Type B pancreatic cell (in vitro differentiated cells): ENCODE measurements around the gene THOC2. TPM values are rescaled to one million over a fixed set of nuclear protein-coding genes. Genes with fewer than 3 reads are reported as not detected.

ENCODE experiments used
- DNase-seq: peaks from one replicate; pipeline ENCODE4 v3.0.0; 2021; ENCODE audit warnings: mixed read lengths; ENCODE audit not compliant: unreplicated experiment; ENCODE audit errors: extremely low spot score
- H3K27ac Mint-ChIP-seq: 2 replicates; pipeline ENCODE4 v1.8.0; 2021; ENCODE audit warnings: mild to moderate bottlenecking, mixed read lengths
- H3K27me3 Mint-ChIP-seq: 2 replicates; pipeline ENCODE4 v1.8.0; 2021; ENCODE audit warnings: mixed read lengths
- H3K36me3 Mint-ChIP-seq: 2 replicates; pipeline ENCODE4 v1.8.0; 2021; ENCODE audit warnings: mixed read lengths
- H3K4me1 Mint-ChIP-seq: one replicate; pipeline ENCODE4 v1.8.0; 2021; ENCODE audit warnings: mixed read lengths; ENCODE audit not compliant: unreplicated experiment
- H3K4me3 Mint-ChIP-seq: 2 replicates; pipeline ENCODE4 v1.8.0; 2021; ENCODE audit warnings: mild to moderate bottlenecking, mixed read lengths
- H3K9me3 Mint-ChIP-seq: 2 replicates; pipeline ENCODE4 v1.8.0; 2021; ENCODE audit warnings: mixed read lengths
- CTCF ChIP-seq: fragments of 200-600 bp; sonication (generic); conservative IDR thresholded peaks from 2 replicates; pipeline ENCODE4 v1.5.0; 2021; ENCODE audit warnings: antibody characterized with exemption, mild to moderate bottlenecking
- total RNA-seq: library from RNA; stranded (reverse); gene quantifications from 2 replicates; pipeline ENCODE4 v1.2.1, GENCODE V29; 2021; ENCODE audit warnings: low replicate concordance

THOC2 gene
- total RNA-seq, 1 donor from 2014 or later = 96.2 TPM

GRCh38 chrX:123563167-123563566 lies 169.7 kb downstream of the THOC2 start:
- H3K27me3 Mint-ChIP-seq = no peaks in the 10 kb centered on the region
- H3K36me3 Mint-ChIP-seq = no peaks in the 10 kb centered on the region
- no peak overlapping the region for H3K27ac Mint-ChIP-seq
- H3K4me1 Mint-ChIP-seq = no peaks in the 10 kb centered on the region
- no peak for TF ChIP-seq CTCF
- DNase-seq = no peak
- no peak overlapping the region for H3K4me3 Mint-ChIP-seq
- no peaks in the 10 kb centered on the region for H3K9me3 Mint-ChIP-seq

- Mint-ChIP-seq H3K9me3 (no peaks in the 10 kb centered on the region), H3K27me3 (no peaks in the 10 kb centered on the region)
Measured at GRCh38 chrX:123562342-123563146, 170.3 kb downstream of the THOC2 start.

GRCh38 chrX:123561439-123562215 lies 171.2 kb downstream of the THOC2 start:
- H3K4me3 Mint-ChIP-seq = no peak overlapping the region
- DNase-seq = no peak
- H3K27ac Mint-ChIP-seq = no peak overlapping the region
- H3K9me3 Mint-ChIP-seq = no peaks in the 10 kb centered on the region
- no peaks in the 10 kb centered on the region for H3K36me3 Mint-ChIP-seq
- H3K4me1 Mint-ChIP-seq = no peaks in the 10 kb centered on the region
- no peaks in the 10 kb centered on the region for H3K27me3 Mint-ChIP-seq
- no peak for TF ChIP-seq CTCF

More at GRCh38 chrX:123562342-123563146, 170.3 kb downstream of the THOC2 start:
- H3K4me1 Mint-ChIP-seq = no peaks in the 10 kb centered on the region
- no peak overlapping the region for H3K27ac Mint-ChIP-seq
- no peak overlapping the region for H3K4me3 Mint-ChIP-seq
- DNase-seq = no peak
- H3K36me3 Mint-ChIP-seq = no peaks in the 10 kb centered on the region
- no peak for TF ChIP-seq CTCF

GRCh38 chrX:123550829-123551228 lies 182.0 kb downstream of the THOC2 start:
- no peak for TF ChIP-seq CTCF
- H3K9me3 Mint-ChIP-seq = no peaks in the 10 kb centered on the region

More at GRCh38 chrX:123550829-123551228, 182.0 kb downstream of the THOC2 start:
- Mint-ChIP-seq H3K4me3 (no peak overlapping the region), H3K4me1 (no peaks in the 10 kb centered on the region), H3K27me3 (no peaks in the 10 kb centered on the region), H3K27ac (no peak overlapping the region), H3K36me3 (no peaks in the 10 kb centered on the region)
- DNase-seq = no peak

Other genes starting within 250 kb of the THOC2 start
- gene XIAP, start 127.0 kb upstream of the THOC2 start, total RNA-seq = 34.4 and 37.3 TPM in 2 replicates
- gene STAG2, start 228.7 kb upstream of the THOC2 start, total RNA-seq = 62.5 and 89.5 TPM in 2 replicates